ENCODE data around the gene IPO8. TPM values are rescaled to one million over a fixed set of nuclear protein-coding genes. Genes with fewer than 3 reads are reported as not detected.
A peak's percentile ranks its signal among the peaks of the same experiment; 100 is the strongest.

The IPO8 gene
- total RNA-seq, 2 experiments from 2014 or later, result 50.8 to 52.2 TPM

DNA sequence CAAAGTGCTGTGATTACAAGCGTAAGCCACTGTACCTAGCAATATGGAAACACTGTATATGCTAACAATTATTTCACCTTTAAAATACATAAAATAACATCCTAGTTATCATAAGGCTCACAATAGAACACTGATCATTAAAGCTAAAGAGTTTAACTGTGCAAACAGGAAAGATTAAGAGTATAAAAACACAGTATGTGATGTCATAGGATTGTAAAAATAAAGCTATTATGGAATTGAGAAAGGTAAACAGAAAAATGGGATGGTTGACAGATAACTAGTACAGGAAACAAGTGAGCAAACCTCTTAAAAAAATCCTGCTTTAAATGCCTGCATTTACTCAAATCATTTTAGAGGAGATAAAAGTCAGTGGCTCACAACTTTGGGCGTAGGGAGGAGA is 10.8 kb upstream of the IPO8 start:
- H3K4me1 Mint-ChIP-seq (ENCODE audit: low read depth), result no peaks in the 10 kb centered on the region

DNA sequence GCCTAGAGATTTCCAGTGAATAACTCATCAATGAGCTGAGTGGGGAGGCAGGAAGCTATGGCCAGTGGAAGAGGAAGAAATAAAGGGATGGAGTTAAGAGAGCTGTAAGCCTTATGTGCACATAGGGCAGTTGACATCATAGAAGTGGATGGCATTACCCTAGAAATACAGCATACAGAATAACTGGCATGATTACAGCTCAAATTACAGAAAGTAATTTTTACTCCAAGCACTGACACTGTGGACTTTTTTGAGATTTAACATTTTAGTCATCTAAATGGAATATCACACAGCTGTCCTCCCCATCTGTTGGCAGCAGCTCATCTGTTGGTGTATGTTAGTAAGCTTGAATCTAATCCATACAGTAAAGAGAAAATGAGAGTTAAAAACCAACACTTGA is 5.4 kb upstream of the IPO8 start:
- DNase-seq, result no peak
- Mint-ChIP-seq H3K4me1 (ENCODE audit: low read depth) (peaks cover 5% of the 10 kb centered on the region), H3K9me3 (ENCODE audit: insufficient read depth) (no peaks in the 10 kb centered on the region), H3K4me3 (no peak overlapping the region), H3K27ac (no peak overlapping the region), H3K36me3 (ENCODE audit: low read depth) (no peaks in the 10 kb centered on the region), H3K27me3 (ENCODE audit: low read depth) (peaks cover 12% of the 10 kb centered on the region)
- CTCF ChIA-PET, result interaction anchor here (1.5 kb wide), 1 partner anchor 48 kb away, joined by 4 read pairs; no protein-coding TSS in a partner anchor
- ATAC-seq, result no peak
- POLR2A ChIA-PET, result no interaction called here

More for the DNA sequence above, 10.8 kb upstream of the IPO8 start:
- ChIA-PET POLR2A (interaction anchor here (2.0 kb wide), 1 partner anchor 11 kb away, joined by 5 read pairs; the partner anchor contains the start of gene IPO8), CTCF (no interaction called here)
- Mint-ChIP-seq H3K27me3 (ENCODE audit: low read depth) (no peaks in the 10 kb centered on the region), H3K27ac (no peak overlapping the region), H3K9me3 (ENCODE audit: insufficient read depth) (no peaks in the 10 kb centered on the region), H3K36me3 (ENCODE audit: low read depth) (peaks cover 5% of the 10 kb centered on the region), H3K4me3 (no peak overlapping the region)
- no peak for ATAC-seq
- no peak for DNase-seq

DNA sequence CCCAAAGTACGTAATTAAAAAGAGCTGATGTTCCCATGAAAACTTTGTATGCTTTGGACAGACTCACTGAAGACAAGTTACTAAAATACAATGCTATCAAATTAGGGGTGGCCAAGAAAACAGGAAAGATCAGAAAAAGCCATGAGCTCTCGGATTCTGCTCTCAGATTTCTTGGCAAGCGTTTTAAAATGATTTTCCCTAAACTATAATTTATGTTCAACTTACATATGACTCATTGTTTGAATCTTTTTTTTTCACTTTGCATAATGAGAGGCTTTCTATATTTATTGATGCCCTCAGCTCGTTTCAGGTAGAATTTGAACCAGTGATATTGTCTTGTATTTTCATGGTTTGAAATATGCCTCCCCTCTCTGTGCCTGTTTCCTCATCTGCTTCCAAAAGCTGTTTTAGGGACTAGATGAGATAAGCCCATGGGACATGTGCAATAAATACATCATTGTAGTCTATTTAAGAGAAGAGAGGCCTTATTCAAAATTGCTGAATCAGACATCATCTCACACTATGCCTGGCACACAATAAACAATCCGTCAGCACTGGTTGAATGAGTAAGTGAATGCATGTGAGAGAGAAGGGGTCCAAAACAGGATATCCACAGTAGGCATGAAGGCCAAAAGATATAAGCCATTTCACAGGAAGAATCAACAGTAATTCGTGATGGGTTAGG is 4.7 kb upstream of the IPO8 start:
- ChIA-PET CTCF (interaction anchor here (1.5 kb wide), 1 partner anchor 49 kb away, joined by 4 read pairs; no protein-coding TSS in a partner anchor), POLR2A (no interaction called here)
- no peak overlapping the region for H3K4me3 Mint-ChIP-seq
- ATAC-seq (no peak), DNase-seq (no peak)
- peaks cover 5% of the 10 kb centered on the region for H3K4me1 Mint-ChIP-seq (ENCODE audit: low read depth)
- no peak overlapping the region for H3K27ac Mint-ChIP-seq
- peaks cover 12% of the 10 kb centered on the region for H3K27me3 Mint-ChIP-seq (ENCODE audit: low read depth)
- H3K36me3 Mint-ChIP-seq (ENCODE audit: low read depth), result no peaks in the 10 kb centered on the region
- no peaks in the 10 kb centered on the region for H3K9me3 Mint-ChIP-seq (ENCODE audit: insufficient read depth)

DNA sequence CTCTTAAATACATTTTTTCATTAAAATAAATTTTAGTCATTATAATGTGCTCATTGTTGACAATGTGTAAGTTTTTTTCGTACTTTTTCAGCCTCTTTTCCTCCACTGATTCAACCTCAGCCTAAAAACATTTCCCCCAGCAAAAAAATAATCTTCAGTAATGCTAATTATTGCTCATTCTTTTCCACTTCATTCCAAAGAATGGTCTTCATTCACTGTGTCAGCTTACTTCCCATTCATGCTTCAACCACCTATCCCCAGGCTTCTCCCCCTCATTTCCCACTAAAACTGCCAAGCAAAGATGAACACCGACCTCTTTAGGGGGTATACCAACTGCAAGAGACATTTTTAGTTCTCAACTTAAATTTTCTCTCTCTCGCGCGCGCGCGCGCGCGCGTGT is 2.7 kb upstream of the IPO8 start:
- no peaks in the 10 kb centered on the region for H3K36me3 Mint-ChIP-seq (ENCODE audit: low read depth)
- H3K27me3 Mint-ChIP-seq (ENCODE audit: low read depth), result peaks cover 12% of the 10 kb centered on the region
- ATAC-seq, result no peak
- DNase-seq, result no peak
- CTCF ChIA-PET, result interaction anchor here (1.2 kb wide), 1 partner anchor 97 kb away, joined by 3 read pairs; no protein-coding TSS in a partner anchor
- no peak overlapping the region for H3K27ac Mint-ChIP-seq
- POLR2A ChIA-PET, result no interaction called here
- H3K4me1 Mint-ChIP-seq (ENCODE audit: low read depth), result peaks cover 18% of the 10 kb centered on the region
- H3K4me3 Mint-ChIP-seq, result no peak overlapping the region
- no peaks in the 10 kb centered on the region for H3K9me3 Mint-ChIP-seq (ENCODE audit: insufficient read depth)

DNA sequence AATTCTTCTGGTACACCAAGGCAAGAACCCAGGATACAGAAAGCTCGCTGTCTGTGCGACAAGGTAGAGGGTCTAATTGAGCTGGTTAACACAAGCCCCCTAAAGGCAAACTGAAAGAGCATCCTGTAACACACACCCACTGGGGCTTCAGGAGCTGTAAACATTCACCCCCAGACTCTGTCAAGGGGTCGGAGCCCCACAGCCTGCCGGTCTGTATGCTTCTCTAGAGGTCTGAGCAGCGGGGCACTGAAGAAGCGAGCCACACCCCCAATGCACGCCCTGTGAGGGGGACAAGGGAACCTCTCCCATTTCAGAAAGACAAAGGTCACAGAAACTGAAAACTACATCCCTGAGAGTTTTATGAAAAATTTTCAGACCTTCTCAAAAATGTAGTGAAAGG is 1.3 kb upstream of the IPO8 start:
- ATAC-seq (no peak), DNase-seq (no peak)
- ChIA-PET CTCF (interaction anchor here (2.9 to 4.6 kb wide), 2 partner anchors 12 to 60 kb away, joined by 7 to 19 read pairs; no protein-coding TSS in a partner anchor), POLR2A (interaction anchor here (2.1 kb wide), 1 partner anchor 57 kb away, joined by 21 read pairs; the partner anchor contains the start of gene CAPRIN2)
- peaks cover 25% of the 10 kb centered on the region for H3K4me1 Mint-ChIP-seq (ENCODE audit: low read depth)
- H3K9me3 Mint-ChIP-seq (ENCODE audit: insufficient read depth), result no peaks in the 10 kb centered on the region
- H3K27me3 Mint-ChIP-seq (ENCODE audit: low read depth), result peaks cover 12% of the 10 kb centered on the region
- H3K4me3 Mint-ChIP-seq, result no peak overlapping the region
- H3K36me3 Mint-ChIP-seq (ENCODE audit: low read depth), result no peaks in the 10 kb centered on the region
- H3K27ac Mint-ChIP-seq, result no peak overlapping the region

DNA sequence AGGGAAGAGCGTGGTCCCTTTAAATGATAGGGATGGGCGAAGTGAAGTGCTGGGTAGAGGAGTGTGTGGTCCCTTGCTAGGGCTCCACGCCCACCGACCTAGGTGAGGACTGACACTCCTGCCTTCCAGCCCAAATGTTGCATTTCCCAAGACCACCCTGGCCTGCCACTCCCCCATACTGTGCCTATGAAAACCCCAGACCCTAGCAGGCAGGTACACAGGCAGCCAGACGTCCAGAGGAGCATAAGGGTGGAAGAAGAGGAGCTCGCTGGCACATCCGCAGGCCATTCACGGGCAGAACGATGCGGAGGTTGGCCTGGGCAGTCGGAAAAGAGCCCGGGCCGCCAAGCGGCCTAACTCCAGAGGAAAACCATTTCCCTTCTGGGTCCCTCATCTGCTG is 817 bp upstream of the IPO8 start:
- CTCF ChIA-PET, result interaction anchor here (0.9 to 4.6 kb wide), 3 partner anchors 9 to 60 kb away, joined by 7 to 19 read pairs (median 7); no protein-coding TSS in a partner anchor
- H3K9me3 Mint-ChIP-seq (ENCODE audit: insufficient read depth), result no peaks in the 10 kb centered on the region
- peaks cover 12% of the 10 kb centered on the region for H3K27me3 Mint-ChIP-seq (ENCODE audit: low read depth)
- H3K4me1 Mint-ChIP-seq (ENCODE audit: low read depth), result peaks cover 25% of the 10 kb centered on the region
- DNase-seq, result no peak
- H3K4me3 Mint-ChIP-seq, result peak overlapping the region; percentile 92
- POLR2A ChIA-PET, result interaction anchor here (2.1 kb wide), 1 partner anchor 58 kb away, joined by 21 read pairs; the partner anchor contains the start of gene CAPRIN2
- H3K36me3 Mint-ChIP-seq (ENCODE audit: low read depth), result no peaks in the 10 kb centered on the region
- ATAC-seq, result no peak
- peak overlapping the region; percentile 91 for H3K27ac Mint-ChIP-seq

DNA sequence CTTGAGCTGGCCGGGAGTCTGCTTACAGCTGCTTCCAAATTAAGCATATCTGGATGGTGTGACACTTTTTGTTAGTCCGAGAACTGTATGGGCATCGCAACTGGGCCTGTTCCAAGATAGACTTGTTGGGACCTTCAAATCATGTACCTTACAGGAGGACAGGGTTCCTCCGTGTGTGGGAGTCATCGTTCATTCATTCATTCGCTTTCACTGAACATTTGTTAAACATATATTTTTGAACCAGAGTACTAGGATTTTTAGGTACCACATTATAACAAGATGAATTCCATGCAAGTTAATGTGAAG is 387 bp upstream of the IPO8 start:
- H3K4me1 Mint-ChIP-seq (ENCODE audit: low read depth), result peaks cover 29% of the 10 kb centered on the region
- H3K27me3 Mint-ChIP-seq (ENCODE audit: low read depth), result peaks cover 12% of the 10 kb centered on the region
- H3K9me3 Mint-ChIP-seq (ENCODE audit: insufficient read depth), result no peaks in the 10 kb centered on the region
- POLR2A ChIA-PET, result interaction anchor here (0.7 to 2.1 kb wide), 4 partner anchors 11 to 85 kb away, joined by 3 to 21 read pairs (median 4); partner anchors contain the start of gene CAPRIN2
- no peaks in the 10 kb centered on the region for H3K36me3 Mint-ChIP-seq (ENCODE audit: low read depth)
- CTCF ChIA-PET, result interaction anchor here (0.7 to 4.6 kb wide), 12 partner anchors 10 to 1631 kb away, joined by 3 to 19 read pairs (median 4); no protein-coding TSS in a partner anchor
- ATAC-seq (no peak), DNase-seq (no peak)
- peak overlapping the region; percentile 92 for H3K4me3 Mint-ChIP-seq
- peak overlapping the region; percentile 91 for H3K27ac Mint-ChIP-seq

DNA sequence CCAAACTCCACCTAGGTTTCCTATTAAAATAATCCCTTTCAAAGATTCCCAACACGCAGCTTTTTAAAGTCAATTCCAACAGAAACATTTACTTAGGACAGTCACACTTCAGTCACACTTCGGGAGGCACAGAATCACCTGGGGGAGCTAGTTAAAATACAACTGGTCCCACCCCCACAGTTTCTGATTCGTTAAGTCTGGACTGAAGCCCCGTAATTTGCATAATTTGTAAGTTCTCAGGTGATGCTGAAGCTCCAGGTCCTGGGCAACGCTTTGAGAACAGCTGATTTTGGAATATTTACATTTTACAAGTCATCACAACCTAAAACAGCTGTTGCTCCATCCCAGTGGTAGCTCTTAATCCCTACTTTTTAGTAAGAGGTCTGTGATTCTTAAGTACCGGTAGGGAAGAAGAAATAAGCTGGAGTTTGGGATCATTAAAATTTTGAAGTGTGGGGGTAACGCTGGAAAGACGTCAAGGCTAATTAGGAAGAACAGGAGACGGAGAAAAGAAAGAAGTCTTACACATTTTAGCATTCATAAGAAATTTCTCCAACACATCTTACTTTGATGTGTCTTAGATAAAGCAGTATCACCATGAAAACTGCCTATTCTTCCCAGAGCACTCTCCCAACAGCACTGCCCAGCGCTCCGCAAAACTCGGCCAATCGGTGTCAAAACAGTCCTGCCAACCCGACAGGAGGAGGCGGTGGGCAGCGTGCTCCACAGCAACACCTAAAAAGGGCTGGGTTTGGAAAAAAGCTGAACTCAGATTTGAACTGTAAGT is 1.1 kb downstream of the IPO8 start:
- ATAC-seq (no peak), DNase-seq (peak; percentile 26)
- peak overlapping the region; percentile 83 for H3K27ac Mint-ChIP-seq
- peaks cover 31% of the 10 kb centered on the region for H3K4me1 Mint-ChIP-seq (ENCODE audit: low read depth)
- CTCF ChIA-PET, result interaction anchor here (1.1 to 4.6 kb wide), 8 partner anchors 10 to 101 kb away, joined by 3 to 19 read pairs (median 6); no protein-coding TSS in a partner anchor
- POLR2A ChIA-PET, result interaction anchor here (0.8 to 2.1 kb wide), 3 partner anchors 12 to 60 kb away, joined by 5 to 21 read pairs (median 5); partner anchors contain the start of gene CAPRIN2
- H3K9me3 Mint-ChIP-seq (ENCODE audit: insufficient read depth), result no peaks in the 10 kb centered on the region
- H3K27me3 Mint-ChIP-seq (ENCODE audit: low read depth), result peaks cover 9% of the 10 kb centered on the region
- H3K4me3 Mint-ChIP-seq, result peak overlapping the region; percentile 92
- H3K36me3 Mint-ChIP-seq (ENCODE audit: low read depth), result peaks cover 5% of the 10 kb centered on the region

DNA sequence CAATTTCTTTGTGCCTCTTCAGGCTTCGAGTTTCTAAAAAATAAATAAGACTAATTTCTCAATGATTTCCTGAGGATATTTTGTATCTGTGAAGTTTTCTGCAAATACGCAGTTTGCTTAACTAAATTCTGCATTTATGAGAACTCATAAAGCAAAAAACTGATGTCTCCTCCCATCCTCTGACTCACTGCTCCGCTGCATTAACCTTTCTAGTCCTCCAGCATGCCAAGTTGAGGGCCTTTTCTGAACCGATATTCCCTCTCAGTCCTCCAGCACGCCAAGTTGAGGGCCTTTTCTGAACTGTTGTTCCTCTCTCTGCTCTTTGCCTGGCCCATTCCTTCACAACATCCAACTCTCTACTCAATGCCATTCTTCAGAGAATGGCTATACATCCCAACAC is 3.2 kb downstream of the IPO8 start:
- Mint-ChIP-seq H3K4me1 (ENCODE audit: low read depth) (peaks cover 31% of the 10 kb centered on the region), H3K9me3 (ENCODE audit: insufficient read depth) (no peaks in the 10 kb centered on the region), H3K4me3 (no peak overlapping the region), H3K27ac (no peak overlapping the region), H3K36me3 (ENCODE audit: low read depth) (peaks cover 5% of the 10 kb centered on the region), H3K27me3 (ENCODE audit: low read depth) (no peaks in the 10 kb centered on the region)
- DNase-seq, result no peak
- POLR2A ChIA-PET, result interaction anchor here (0.7 kb wide), 1 partner anchor 17 kb away, joined by 4 read pairs; no protein-coding TSS in a partner anchor
- no peak for ATAC-seq
- CTCF ChIA-PET, result no interaction called here

DNA sequence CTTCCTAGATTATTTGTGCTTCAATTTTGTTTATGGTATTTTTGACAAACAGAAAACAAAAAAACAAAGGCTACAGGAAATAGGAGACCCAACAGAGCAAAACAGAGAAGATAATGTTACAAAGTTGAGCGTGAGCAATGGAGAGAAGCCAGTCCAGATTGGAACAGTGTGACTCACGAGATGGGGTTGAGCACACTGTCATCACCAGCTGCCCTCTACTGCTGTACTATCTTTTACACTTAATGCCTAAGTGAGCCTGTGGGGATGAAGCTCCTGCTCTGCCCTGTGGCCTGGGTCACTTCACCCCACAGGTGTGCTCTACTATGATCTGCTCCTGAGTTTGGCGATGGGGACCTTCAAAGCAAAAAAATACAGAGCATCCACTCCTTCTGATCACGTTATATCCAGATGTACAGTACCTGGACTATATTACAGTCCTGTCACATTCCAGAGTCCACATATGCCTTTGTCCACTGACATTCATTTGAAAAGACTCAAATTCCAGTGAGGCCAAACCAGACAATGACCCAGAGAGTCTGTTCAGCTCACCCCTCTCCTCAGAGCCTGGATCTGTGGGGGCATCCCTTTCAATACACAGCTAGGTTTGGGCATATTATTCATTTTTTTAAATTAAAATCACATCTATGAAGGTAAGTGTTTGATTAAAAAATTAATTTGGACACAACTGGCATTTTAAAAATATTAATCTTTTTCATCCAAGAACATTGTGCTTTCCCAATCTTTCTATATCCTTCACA is 4.4 kb downstream of the IPO8 start:
- no peak overlapping the region for H3K27ac Mint-ChIP-seq
- H3K4me3 Mint-ChIP-seq, result no peak overlapping the region
- no peaks in the 10 kb centered on the region for H3K27me3 Mint-ChIP-seq (ENCODE audit: low read depth)
- peaks cover 7% of the 10 kb centered on the region for H3K36me3 Mint-ChIP-seq (ENCODE audit: low read depth)
- CTCF ChIA-PET, result no interaction called here
- H3K9me3 Mint-ChIP-seq (ENCODE audit: insufficient read depth), result no peaks in the 10 kb centered on the region
- peaks cover 29% of the 10 kb centered on the region for H3K4me1 Mint-ChIP-seq (ENCODE audit: low read depth)
- DNase-seq, result no peak
- POLR2A ChIA-PET, result no interaction called here
- no peak for ATAC-seq

DNA sequence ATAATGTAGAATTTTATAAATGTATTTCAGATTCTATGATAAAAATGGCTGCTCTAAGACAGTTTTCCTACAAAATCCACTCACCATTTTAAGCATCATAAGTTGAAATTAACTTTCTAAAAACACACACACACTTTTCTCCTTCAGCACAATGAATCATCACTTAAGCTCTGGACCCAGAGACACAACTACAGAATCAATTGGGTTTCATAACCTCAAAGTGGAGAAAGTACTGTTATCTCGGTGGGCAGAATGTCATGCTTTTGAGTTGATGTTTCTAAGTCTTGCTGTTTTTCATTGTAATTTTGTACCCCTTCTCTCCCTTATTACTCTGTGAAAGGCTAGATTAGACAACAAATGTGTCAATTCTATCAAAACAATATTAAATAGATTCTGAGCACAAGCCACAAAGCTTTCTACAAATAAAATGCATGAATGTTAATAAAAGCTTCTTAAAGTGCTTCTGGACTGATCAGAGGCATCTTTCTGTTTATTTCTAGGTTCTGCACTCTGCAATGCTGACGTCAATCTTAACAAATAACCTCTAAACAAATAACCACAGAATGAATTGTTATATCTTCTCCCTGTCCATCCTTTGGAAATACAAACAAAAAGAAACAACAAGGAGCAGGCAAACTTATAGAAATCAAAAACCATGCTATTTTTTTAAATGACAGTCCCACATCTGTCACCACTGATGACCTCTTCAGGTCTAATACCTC is 8.2 kb downstream of the IPO8 start:
- ATAC-seq (no peak), DNase-seq (no peak)
- no peak overlapping the region for H3K4me3 Mint-ChIP-seq
- CTCF ChIA-PET, result no interaction called here
- H3K36me3 Mint-ChIP-seq (ENCODE audit: low read depth), result peaks cover 23% of the 10 kb centered on the region
- POLR2A ChIA-PET, result no interaction called here
- no peaks in the 10 kb centered on the region for H3K9me3 Mint-ChIP-seq (ENCODE audit: insufficient read depth)
- H3K27me3 Mint-ChIP-seq (ENCODE audit: low read depth), result no peaks in the 10 kb centered on the region
- peaks cover 6% of the 10 kb centered on the region for H3K4me1 Mint-ChIP-seq (ENCODE audit: low read depth)
- no peak overlapping the region for H3K27ac Mint-ChIP-seq
